HG03460 (cell line): ENCODE data around the gene CES5A.
"Not testable (repeated sequence)": the region's sequence is repeated elsewhere in the genome, so short reads cannot be mapped to it uniquely, and the experiment has no call there.

Experiments
- ATAC-seq: cut with Tn5 transposase; IDR thresholded peaks from one replicate; pipeline ENCODE4 v1.9.1; 2021; ENCODE audit not compliant: unreplicated experiment

The CES5A gene

GRCh38 chr16:55875273-55875672, at the start of gene CES5A:
Gene CES5A, minus strand, starts transcription at chr16:55875373. Its CDS starts 152 bp downstream, at chr16:55875221.
- no peak for ATAC-seq

GRCh38 chr16:55922662-55923061, 47.5 kb upstream of the CES5A start:
- no peak for ATAC-seq

GRCh38 chr16:55917373-55918160, 42.4 kb upstream of the CES5A start:
- ATAC-seq, result no peak

- no peak for ATAC-seq
Measured at GRCh38 chr16:55915096-55915827, 40.1 kb upstream of the CES5A start.

- no peak for ATAC-seq
Measured at GRCh38 chr16:55914383-55914782, 39.2 kb upstream of the CES5A start.

GRCh38 chr16:55913716-55914115, 38.5 kb upstream of the CES5A start:
- no peak for ATAC-seq

GRCh38 chr16:55913121-55913520, 37.9 kb upstream of the CES5A start:
- not testable (repeated sequence) for ATAC-seq

- no peak for ATAC-seq
Measured at GRCh38 chr16:55912022-55912421, 36.8 kb upstream of the CES5A start.

- no peak for ATAC-seq
Measured at GRCh38 chr16:55911616-55912015, 36.4 kb upstream of the CES5A start.

- ATAC-seq, result no peak
Measured at GRCh38 chr16:55909876-55910275, 34.7 kb upstream of the CES5A start.

GRCh38 chr16:55908641-55909040, 33.5 kb upstream of the CES5A start:
- ATAC-seq, result no peak

GRCh38 chr16:55907661-55908060, 32.5 kb upstream of the CES5A start:
- ATAC-seq, result no peak

GRCh38 chr16:55906123-55906522, 30.9 kb upstream of the CES5A start:
- ATAC-seq, result no peak

- ATAC-seq, result no peak
Measured at GRCh38 chr16:55905651-55906050, 30.5 kb upstream of the CES5A start.

GRCh38 chr16:55901566-55902217, 26.5 kb upstream of the CES5A start:
- ATAC-seq, result no peak

- ATAC-seq, result no peak
Measured at GRCh38 chr16:55900616-55901393, 25.6 kb upstream of the CES5A start.

- ATAC-seq, result no peak
Measured at GRCh38 chr16:55899857-55900256, 24.7 kb upstream of the CES5A start.

- ATAC-seq, result no peak
Measured at GRCh38 chr16:55898592-55898991, 23.4 kb upstream of the CES5A start.

GRCh38 chr16:55892821-55893220, 17.6 kb upstream of the CES5A start:
- ATAC-seq, result no peak

GRCh38 chr16:55889518-55889917, 14.3 kb upstream of the CES5A start:
- ATAC-seq, result no peak

- ATAC-seq, result no peak
Measured at GRCh38 chr16:55888546-55888945, 13.4 kb upstream of the CES5A start.
